GM21737 (cell line): Measurements from ENCODE around the gene ALX3.
"Not testable (repeated sequence)": the region's sequence is repeated elsewhere in the genome, so short reads cannot be mapped to it uniquely, and the experiment has no call there.

ENCODE experiments used
- ATAC-seq: cut with Tn5 transposase; IDR thresholded peaks from one replicate; pipeline ENCODE4 v1.9.1; 2021; ENCODE audit warnings: mild to moderate bottlenecking, moderate library complexity; ENCODE audit not compliant: unreplicated experiment

ALX3 gene

GRCh38 chr1:110048923-110049601, 21.4 kb downstream of the ALX3 start:
- ATAC-seq, result no peak

- no peak for ATAC-seq
These were observed 22.2 kb downstream of the ALX3 start for GRCh38 chr1:110048240-110048639.

DNA sequence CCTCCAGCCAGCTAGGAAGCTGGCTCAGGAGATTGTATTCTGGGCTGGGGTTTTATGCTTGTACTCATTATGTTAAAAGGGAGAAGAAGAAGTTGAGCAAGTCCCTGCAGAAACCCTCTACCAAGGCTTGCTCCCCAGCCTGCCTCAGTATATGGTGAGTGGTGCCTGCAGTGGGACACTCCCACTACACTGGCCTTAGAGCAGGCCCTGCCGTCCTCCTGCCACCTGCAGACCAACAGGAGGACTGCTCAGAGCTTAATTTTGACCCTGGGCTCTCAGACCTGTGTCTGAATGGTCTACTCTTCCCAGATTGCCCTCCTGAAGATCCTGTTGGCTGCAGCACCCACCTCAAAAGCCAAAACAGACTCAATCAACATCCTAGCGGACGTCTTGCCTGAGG, 23.0 kb downstream of the ALX3 start:
- no peak for ATAC-seq

DNA sequence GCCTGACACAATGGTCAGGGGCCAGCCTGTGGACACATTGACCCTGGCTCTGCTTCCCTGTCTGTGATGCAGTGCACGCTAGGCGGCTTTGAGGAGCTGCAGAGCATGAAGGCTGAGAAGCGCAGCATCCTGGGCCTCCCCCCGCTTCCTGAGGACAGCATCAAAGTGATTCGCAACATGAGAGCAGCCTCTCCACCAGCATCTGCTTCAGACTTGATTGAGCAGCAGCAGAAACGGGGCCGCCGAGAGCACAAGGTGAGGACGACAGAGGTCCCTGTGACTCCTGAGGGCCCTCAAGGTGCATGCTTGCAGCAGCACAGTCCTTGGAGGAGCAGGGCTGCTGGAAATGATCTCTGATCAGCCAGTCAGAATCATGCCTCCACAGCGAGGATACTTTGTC, 27.5 kb downstream of the ALX3 start:
- no peak for ATAC-seq

GRCh38 chr1:110040548-110040947, 29.9 kb downstream of the ALX3 start:
- no peak for ATAC-seq

DNA sequence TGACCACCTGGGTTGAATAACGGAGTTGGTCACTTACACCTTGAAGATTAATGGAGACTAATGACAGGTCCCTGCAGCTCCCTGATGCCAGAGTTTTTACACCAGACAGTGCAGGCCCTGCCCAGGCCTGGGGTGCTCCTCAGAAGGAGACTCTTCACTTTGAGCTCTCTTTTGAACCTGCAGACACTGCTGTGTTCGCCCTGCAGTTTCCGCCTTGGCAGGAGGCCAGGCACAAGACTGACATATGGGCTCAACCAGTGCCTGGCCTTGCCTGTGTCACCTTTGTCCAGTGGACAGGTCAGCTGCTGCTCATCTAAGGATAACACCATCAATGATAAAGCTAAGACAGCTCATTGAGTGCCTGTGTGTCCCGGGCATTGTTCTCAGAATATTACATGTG, 30.8 kb downstream of the ALX3 start:
- no peak for ATAC-seq

DNA sequence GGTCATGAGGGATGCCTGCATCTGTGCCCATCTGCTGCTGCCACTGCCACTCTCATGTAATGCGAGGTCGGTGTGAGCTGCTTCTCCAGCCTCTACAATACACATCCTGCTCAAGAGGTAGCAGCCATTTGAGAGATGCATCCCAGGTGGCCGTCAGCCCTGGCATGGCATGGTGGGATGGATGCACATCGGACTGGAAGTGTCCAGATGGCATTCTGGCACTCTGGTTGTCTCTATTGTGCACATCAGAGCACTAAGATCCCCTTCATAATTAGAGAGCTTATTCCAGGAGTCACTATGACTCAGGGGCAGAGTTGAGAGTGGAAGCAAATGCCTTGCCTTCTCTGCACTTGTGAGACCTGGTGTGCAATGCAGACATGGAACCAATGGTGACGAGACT, 32.2 kb downstream of the ALX3 start:
- no peak for ATAC-seq

DNA sequence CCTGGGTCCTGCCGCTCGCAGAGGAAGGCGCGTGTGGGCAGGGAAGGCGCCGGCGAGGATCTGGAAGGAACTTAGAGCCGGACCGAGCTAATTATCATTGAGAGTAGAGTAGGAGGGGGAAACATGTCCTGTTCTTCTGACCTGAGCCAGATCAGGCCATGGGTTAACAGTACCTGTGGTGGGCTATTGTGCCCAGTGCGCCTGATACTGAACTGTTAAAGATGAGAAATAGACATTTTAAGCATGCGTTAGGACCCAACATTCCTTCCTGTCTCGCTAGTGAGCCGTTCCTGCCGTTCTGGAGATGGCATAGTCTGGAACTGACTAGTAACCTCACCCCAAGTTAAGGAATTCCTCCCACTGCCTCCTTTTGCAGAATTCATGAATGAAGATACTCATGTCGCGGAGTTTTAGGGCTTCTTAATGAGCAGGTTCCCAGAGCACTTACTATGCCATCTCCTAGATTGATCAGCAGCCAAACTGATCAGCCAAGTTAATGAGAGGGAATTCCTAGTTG, 35.2 kb downstream of the ALX3 start:
- ATAC-seq, result no peak

DNA sequence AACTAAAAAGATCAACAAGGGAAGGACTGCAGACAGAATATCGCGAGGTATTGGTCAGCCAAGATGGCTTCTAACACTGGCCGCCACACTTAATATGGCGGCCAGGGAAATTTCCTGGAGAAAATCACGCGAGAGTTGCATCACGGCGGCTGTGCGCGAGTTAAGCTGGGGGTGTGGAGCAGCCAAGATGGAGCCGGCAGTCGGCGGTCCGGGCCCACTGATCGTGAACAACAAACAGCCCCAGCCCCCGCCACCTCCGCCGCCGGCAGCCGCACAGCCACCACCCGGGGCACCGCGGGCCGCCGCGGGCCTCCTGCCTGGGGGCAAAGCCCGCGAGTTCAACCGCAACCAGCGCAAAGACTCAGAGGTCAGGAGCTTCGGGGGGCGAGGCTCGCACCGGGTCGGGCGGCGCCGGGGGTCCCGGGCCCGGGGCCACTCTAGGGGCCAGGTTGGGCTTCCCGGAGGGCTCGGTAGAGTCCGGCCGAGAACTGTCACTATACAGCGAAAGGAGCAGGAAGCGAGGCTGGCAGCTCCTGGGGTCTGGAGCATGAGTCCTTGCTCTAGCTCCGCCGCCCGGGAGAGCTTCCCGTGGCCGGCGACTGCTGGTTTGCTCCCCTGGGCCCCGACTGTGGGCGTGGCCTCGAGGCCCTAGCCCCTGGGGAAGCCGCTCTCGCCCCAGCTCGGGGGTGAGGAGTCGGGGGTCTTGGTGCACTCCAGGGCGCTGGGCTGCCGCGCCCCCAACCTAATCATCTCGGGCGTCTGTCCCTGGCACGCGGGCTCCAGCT, 35.8 kb downstream of the ALX3 start, which contains the start of gene STRIP1:
Gene STRIP1 (plus strand): TSS at position 174 of the 785 bp plus-strand sequence. CDS start 14 bp downstream, at position 188.
- ATAC-seq, result peak; percentile 83

DNA sequence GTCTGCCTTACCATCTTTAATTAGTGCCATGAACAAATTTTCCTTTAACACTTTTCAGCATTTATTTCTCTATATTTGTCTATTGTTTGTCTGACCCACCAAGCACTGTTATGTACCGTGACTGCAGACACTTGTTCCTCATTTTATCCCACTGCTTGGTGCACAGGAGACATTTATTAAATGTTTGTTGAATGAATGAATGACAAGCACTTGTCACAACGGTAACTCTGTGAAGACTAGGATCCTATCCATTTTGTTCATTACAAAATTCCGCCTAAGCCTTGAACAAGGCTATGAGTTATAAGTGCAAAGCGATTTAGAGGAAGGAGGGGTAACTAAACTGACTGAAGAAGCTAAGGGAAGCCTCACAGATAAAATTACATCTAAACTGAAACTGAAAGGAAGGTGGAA, 36.4 kb downstream of the ALX3 start:
- ATAC-seq, result no peak

- no peak for ATAC-seq
These were observed 37.1 kb downstream of the ALX3 start for GRCh38 chr1:110033421-110033820.

DNA sequence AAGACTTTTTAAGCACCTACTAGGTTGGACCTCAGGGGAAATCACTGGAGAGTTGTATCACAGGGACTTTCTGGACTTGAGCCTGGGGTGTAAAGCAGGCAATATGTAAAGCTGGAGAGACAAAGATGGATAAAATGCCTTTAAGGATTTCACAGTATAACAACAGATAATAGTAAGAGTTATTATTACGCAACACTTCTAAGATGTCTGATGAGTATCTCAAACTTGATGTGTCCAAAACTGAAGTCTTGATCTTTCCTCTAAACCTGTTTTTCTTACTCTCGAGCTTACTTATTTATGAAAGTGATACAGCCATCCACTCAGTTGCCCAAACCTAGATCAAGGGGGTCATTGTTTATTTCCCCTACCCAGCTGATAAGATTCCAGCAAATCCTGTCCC, 38.1 kb downstream of the ALX3 start:
- ATAC-seq, result no peak

- not testable (repeated sequence) for ATAC-seq
These were observed 39.8 kb downstream of the ALX3 start for GRCh38 chr1:110030687-110031086.

DNA sequence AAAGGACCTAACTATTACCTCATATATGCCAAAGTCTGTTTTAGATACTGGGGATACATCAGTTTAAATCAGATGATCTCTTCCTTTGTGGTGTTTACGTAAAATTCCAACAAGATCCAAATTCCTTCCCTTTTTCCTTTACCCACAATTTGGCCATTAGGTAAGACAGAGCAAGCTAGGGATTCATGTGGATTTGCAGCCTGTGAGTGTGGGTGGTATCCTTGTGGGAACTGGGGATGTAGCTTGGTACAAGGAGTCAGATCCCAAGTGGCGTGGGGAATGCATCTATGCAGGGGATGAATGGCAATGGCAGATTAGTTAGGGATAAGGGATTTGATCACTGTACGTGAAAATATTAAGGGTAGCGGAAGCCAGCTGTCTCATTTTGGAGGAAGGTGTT, 45.9 kb downstream of the ALX3 start:
- no peak for ATAC-seq

DNA sequence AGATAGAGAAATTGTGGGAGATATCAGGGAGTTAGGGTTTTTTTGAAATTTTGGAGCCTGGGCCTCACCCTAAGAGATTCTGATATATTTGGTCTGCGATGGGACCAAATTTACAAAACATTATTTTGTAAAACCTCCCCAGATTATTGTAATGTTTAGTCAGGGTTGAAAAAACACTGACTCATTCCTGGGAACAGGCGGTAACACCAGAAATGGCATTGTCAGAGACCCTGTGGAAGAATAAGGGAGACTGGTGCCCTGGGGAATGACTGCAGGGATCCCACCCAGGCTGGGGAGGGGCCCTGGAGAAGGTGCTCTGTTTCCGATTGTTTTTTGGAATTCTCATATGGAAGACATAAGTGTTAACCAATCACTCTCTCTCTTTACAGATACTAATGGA, 49.2 kb downstream of the ALX3 start:
- no peak for ATAC-seq

DNA sequence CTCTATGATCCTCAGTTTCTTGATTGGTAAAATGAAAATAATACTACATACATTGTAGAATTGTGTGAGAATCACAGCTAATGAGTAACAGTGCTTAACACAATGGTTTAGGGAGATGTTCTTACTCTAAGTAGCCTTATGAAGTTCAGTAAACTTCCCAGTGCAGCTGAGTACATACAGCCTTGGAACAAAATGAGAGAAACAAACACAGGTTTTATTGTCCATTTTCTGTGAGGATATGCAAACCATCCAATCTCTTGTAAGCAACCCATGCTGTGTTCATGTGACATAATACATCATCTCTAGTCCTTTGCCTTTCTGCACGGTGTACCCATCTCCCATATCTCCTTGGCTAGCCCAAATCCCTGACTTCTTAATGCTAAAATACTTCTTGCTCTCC, 50.7 kb downstream of the ALX3 start:
- no peak for ATAC-seq

GRCh38 chr1:110018396-110018795, 52.1 kb downstream of the ALX3 start:
- ATAC-seq, result no peak

GRCh38 chr1:110017792-110018191, 52.7 kb downstream of the ALX3 start:
- no peak for ATAC-seq

DNA sequence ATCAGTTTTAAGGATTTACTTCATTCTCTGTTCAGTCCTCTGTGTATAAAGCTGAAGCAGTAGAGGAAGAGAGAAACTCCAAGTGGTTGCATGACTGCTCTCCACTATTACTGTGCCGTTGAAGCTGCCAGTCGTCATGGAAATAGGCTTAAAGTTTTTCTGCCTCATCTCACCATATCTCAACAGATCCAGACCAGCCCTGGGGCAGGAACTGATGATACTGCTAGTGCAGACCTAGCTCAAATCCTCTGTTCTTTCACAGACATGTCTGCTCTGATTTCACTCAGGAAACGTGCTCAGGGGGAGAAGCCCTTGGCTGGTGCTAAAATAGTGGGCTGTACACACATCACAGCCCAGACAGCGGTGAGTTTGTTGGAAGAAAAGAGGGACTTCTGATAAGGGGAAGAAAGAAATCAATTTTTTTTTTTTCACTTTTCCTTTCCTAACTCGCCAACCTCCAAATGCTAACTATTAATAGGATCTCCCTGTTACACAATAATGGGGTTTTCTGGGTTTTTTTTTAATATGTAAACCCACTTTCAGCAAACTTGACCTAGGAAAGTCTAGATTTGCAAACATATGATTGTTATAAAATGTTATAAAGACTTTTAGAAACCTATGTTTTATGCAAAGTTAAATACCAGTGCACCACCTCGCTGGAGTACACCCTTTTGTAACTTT, 58.2 kb downstream of the ALX3 start:
- peak; percentile 61 for ATAC-seq

DNA sequence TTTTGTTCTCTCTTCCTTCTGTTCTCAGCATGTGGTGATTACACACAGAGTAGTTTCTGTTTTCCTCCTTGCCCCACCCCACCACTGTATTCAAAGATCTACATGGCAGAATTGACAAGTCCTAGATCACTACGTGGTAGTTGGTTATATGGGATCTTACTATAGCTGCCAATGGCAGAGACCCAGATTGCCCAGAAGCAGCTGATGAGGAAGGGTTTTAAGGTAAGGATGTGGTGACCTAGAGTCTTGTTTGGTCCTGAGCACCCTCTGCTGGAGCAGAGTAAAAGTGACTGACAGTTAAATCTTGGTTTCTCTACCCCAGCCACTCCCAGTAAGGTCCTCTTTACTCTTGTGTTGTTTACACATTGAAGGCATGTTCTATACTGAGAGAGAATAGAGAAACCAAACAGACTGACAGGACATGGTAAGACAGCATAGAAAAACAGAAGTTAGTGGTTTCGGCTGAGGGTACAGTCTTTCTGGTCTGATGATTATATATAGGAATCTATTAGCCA, 58.9 kb downstream of the ALX3 start:
- ATAC-seq, result peak; percentile 93
